HG03060 (cell line): ENCODE measurements around the gene RFX4.
"Not testable (repeated sequence)": the region's sequence is repeated elsewhere in the genome, so short reads cannot be mapped to it uniquely, and the experiment has no call there.

Experiments
- ATAC-seq: cut with Tn5 transposase; IDR thresholded peaks from one replicate; pipeline ENCODE4 v1.9.1; 2021; ENCODE audit warnings: low read depth, moderate number of reproducible peaks; ENCODE audit not compliant: unreplicated experiment

The RFX4 gene

DNA sequence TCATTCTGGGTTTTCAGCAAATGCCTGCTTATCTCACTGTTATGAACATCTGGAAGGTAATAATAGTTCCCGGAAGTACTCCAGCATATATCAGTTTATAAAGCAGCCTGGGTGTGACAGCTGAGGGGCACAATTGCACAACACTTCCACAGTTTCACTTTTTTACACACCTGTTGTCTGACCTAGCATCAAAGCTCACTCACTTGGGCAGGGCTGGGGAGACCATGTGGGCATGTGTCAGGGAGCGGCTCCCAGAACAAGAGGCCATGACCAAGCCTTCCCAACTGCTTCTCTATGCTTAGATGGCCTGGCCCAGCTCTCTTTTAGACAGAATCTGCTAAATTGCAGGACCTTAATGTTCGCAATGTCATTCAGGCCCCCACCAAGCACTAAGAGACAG, 140.6 kb downstream of the RFX4 start:
- no peak for ATAC-seq

DNA sequence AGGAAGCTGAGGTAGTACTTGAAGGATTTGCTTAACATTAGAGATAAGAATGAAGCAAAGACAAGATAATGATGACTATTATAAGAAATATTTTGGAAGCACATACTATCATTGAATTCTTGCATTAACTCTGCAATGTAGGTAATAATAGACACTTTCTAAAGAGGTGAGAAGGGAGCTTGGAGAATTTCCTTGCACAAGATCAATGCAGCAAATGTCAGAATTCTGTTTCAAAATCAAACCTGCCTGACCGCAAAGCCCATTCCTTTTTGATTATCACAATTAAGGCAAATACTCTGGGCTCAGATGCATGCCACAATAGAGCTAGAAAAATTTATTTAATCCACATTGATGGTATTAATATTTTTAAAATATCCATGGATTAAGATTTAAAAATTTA, 141.3 kb downstream of the RFX4 start:
- ATAC-seq: no peak

DNA sequence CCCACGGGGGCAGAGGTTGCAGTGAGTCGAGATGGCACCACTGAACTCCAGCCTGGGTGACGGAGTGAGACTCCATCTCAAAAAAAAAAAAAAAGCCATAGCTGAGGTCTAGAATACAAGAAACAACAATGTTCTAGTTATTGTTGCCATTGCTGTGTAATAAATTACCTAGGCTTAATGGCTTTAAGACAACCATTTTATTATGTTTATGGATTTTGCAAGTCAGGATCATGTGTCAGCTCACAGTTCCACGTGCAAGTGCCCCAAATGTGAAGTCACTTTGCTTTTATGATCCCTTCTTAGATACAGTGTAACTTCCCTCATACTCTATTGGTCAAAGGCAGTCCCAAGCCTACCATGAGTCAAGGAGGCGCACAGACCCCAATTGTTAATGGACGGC, 142.1 kb downstream of the RFX4 start:
- no peak for ATAC-seq

DNA sequence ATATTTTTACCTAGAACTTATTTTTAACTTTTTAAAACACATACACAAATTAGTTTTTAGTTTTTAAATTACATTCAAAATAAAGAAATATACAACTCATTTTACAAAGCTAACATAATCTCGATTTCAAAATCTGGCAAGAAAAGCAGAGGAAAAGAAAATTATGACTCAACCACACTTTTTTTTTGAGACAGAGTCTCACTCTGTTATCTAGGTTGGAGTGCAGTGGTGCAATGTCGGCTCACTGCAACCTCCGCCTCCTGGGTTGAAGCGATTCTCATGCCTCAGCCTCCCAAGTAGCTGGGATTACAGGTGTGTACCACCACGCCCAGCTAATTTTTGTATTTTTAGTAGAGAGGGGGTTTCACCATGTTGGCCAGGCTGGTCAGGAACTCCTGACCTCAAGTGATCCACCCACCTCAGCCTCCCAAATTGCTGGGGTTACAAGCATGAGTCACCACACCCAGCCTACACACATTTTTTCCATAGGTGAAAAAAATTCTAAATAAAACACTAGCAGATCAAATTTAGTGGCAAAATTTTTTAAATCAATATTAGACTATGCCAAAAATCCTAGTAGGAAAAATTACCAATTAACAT, 143.9 kb downstream of the RFX4 start:
- ATAC-seq: not testable (repeated sequence)

DNA sequence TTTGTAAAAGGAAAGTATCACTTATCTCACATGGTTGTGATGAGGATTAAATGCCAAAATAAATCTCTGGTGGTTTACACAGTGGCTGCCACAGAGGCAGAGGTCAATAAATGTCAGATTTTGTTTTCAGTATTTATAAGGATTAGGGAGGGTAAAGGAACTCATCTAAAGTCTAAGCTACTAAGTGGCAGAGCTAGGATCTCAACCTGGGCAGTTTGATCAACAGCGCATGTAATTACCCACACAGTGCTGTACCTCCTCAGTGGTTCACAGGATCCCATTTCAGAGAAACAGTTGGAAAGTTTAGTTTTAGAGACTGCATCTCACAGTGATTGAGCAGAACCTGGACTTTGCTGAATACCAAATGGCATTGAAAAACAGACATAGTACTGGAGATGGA, 146.8 kb downstream of the RFX4 start:
- no peak for ATAC-seq

DNA sequence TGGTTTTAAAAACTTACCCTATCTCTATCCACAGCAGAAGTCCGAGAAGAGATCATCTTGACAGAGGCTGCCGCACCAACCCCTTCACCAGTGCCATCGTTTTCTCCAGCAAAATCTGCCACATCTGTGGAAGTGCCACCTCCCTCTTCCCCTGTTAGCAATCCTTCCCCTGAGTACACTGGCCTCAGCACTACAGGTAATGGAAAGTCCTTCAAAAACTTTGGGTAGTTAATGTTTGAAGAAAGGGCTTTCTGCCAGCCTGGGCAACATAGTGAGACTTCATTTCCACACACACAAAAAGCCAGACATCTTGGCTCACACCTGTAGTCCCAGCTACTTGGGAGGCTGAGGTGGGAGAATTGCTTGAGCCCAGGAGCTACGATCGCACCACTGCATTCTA, 150.1 kb downstream of the RFX4 start:
- no peak for ATAC-seq

DNA sequence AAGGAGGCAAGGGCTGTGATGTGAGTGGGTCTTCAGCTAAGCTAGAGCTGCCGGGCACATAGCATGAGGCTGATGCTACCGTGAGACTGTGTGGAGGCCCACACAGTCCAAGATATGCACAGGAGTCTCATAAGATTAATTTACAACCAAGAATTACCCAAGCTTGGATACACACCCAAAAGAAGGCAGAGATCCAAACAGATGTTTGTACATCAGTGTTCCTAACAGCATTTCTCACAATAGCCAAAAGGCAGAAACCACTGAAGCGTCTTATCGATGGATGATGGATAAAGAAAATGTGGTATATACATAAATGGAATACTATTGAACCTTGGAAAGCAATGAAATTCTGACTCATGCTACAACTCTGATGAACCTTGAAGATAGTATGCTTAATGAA, 150.9 kb downstream of the RFX4 start:
- no peak for ATAC-seq

DNA sequence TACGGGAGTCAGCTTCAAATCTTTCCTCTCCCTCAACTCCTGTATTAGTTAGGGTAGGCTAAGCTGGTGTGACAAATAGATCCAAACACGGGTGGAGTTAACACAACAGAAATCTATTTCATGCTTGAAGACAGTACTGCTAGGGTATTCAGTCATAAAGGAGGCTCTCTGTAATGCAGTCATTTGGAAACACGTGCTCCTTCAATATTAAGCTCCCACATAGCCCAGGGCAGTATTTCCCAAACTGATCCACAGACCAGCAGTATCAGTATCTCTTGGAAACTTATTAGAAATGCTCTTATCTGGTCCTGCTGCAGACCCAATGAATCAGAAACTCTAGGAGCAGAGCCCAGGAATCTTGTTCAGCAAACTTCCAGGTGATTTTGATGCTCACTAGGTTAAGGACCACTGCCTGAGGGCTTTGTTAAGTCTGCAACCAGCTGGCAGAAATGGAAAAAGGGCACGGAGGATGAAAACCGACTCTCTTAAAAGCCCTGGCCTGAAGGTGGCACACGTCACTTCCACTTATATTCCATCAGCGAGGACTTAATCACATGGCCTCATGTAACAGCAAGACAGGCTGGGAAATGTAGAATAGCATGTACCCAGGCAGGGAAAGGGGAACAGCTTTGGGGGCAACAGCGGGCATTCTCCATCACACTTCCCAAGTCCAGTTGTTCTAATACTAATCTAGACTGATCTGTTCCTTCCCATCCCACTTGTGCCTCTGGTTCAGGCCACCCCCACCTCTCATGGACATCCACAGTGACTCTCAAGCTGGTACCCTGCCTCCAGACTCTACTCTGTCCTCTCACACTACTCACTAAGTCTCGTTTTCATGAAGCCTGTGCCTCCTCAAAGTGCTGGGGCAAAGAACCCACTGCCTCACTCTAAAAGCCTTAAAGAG, 153.5 kb downstream of the RFX4 start:
- ATAC-seq: no peak

DNA sequence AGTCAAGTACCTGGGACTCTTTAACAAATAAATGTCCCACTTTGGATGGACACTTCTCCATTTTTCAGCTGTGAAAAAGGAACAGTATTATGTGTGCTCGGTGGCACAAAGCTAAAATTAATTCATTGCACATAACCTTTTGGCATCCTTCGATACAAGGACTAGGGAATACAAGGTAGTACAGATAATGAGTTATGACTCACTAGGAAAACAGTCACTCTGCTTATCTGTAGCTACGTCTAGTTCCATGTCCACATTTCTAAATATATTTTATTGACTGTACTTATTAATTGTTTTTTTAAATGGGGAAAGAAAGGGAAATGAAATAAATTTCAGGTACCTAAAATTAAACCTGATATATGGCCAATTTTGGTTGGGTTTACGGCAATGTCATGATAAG, 156.5 kb downstream of the RFX4 start:
- no peak for ATAC-seq

DNA sequence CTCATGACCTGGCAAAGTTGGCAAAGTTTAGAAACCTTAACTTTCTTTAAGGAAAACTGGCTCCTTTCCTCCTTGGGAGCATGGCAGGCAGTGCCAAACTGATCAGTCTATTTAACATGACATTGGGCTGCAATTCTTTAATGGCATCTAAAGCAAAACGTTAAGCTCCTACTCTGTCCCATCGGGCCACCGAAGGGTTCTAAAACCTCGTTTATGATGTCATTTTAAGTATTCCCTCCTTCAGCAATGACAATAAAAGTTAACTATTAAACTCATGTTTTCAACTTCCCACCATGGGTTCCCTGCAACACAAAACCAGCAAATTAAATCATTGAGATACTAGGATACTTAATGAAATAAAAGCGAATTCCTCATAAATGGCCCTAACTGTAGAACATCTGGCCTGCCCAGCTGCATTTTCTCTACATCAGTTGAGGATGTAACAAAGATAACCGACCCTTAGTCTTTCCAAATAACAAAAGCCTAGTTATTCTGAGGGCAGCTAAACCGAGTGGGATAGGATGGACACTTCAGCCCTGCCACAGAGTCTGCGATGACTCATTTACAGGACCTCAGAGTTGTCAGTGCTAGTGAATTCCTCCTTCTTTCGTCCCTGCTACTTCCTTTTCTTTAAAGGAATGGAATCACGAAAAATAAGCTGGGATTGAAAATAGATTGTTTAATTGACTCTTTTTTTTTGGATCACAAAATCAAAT, 157.2 kb downstream of the RFX4 start:
- ATAC-seq: no peak

DNA sequence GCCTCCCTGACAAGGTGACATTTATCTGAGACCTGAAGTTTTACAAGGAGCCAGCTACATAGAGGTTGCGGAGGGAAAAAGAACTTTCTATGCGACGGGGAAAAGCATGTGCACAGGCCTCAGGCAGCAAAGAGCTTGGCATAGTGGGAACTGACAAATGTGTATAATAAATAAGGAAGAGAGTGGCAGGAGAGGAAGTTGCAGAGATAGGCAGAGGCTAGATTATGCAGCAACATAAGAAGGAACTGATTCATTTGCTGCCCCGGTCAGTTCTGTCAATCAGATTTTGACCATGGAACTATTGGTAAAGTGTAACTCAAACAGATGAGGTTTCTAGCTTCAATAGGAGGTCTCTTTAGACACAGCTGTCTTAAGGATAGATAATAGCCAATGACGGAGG, 158.0 kb downstream of the RFX4 start:
- ATAC-seq: no peak

DNA sequence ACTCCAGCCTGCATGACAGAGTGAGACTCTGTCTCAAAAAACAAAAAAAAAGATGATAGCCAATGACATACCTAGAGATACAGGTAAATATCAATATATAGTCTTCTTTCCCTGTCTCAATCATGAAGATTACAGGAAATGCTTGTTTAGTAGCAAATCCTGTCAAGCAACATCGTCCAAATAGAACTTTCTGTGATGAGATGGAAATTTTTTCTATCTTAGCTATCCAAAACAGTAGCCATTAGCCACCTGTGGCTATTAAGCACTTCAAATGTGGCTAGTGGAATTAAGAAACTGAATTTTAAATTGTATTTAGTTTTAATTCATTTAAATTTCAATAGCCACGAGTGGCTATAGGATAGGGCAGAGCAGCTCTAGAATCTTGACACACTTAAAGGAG, 158.4 kb downstream of the RFX4 start:
- no peak for ATAC-seq

DNA sequence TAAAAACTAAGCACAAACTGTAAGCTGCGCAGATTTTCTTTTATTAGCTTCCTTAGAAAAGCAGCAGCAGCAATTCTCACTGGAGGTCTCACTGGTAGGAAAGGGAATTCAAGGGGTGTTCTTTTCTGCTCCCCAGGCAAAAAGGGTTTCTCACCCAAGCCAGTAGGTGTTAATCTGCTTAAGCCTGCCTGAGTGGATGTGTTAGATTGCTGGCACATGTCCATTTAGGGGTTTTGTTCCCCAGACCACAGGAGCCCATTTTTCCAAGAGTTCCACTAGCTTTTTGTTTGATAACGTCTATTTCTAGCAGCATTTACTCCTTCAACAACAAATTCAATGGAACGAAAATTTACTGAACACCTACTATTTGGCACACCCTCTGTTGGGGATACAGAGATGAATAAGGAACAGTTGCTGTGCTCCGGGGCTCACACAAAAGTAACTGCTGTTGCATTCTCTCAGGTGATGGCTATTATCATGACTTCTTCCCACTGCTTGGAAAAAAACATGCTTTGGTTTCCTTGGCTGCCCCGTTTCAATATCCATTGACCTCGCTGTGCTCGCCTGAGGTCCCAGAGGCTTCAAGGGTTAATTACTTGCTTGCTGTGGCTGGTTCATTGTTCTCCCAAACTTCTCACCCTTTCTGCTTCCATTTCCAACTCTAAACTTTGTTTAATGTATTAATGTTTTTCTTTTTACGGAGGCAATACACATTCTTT, 160.6 kb downstream of the RFX4 start:
- ATAC-seq: no peak

DNA sequence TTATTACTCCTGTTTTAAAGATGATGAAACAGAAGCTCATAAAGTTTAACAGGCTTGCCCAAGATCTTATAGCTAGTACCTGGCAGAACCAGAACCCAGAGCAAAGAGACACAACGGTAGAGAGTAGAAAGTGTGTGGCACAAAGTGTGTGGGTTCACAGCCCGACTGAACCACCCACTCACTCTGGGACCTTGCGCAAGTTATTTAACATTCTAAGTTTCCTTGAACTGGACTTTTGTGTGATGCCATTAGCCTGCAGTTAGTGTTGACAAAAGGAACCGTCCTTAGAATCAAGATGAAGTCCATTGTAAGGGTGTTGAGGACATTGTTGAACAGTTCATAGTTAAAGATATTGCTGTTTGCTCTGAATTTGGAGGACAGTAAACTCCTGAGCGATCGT, 161.8 kb downstream of the RFX4 start:
- no peak for ATAC-seq

DNA sequence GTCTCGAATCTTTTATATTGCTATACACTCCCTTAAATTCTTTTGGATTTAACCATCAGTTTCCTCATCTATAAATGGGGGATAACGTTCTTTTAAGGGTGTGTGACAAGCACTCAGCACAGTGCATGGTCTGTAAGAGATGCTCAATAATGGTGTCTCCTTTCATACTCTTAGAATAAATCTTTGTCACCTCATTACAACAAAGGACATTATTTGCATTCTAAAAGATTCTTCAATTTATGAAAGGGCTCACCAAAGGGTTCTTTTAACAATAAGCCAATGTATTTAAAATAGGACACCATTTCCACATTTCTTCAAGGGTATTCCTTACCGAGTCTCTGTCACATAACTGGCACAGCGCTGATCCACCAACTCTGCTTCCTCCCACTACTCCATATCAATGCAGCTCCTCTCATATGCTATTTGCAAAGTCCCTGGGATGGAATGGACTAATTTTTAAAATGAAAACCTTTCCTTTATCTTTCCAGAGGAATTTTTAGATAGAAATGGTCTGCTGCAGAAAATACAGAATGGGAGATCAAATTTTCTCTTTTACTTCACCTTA, 162.5 kb downstream of the RFX4 start:
- ATAC-seq: no peak

DNA sequence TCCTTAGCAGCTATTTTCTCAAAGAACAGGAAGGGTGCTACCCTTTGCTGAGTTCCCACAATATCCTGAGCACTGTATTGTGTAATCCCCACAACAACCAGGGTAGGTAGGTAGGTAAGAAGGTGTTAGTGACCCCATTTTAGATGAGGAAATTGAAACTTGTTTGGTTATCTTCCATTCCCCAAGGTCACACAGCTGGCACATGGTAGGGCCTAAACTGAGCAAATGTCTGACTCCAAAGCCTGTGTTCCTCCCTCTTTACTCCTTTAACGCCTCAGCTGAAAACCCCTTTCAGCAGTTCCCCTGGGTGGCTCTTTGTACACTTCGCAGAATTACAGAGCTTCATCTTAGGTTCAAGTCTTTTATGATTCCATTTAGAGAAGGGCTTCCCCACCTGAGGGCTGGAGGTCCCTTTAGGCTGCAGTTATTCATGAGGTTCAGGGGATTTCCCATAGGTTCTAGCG, 165.2 kb downstream of the RFX4 start:
- ATAC-seq: no peak

DNA sequence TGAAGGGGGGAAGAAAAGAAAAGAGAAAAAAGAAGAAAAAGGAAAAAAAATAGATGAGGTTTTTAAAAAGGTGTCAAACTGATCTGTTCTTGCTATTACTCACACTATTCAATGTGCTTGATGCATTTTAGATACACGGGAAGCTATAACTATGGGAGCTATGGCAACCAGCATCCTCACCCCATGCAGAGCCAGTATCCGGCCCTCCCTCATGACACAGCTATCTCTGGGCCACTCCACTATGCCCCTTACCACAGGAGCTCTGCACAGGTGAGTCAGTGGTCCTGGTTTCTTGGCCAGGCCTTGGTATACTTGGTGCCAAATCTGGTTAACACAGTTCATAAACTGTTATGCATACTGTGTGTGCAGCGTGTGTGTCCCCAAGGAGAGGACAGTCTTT, 167.7 kb downstream of the RFX4 start:
- ATAC-seq: no peak

DNA sequence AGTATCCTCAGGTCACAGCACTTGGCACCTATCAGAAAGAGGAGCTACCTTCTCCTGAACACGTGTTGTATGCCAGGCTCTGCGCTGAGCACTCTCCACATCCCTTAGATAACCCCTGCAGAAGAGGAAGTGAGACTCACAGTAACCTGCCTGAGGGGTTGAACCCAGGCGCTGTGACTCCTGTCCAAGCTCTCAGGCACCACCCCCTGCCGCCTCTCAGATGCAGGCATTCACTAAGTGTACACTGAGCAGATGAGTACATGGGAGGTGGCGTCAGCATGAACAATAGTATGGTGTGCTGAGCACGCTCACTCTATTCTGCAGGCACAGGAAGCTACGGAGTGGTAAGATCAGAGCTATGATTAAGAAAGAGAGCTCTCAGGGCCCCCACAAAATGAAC, 170.7 kb downstream of the RFX4 start:
- ATAC-seq: peak; percentile 95

DNA sequence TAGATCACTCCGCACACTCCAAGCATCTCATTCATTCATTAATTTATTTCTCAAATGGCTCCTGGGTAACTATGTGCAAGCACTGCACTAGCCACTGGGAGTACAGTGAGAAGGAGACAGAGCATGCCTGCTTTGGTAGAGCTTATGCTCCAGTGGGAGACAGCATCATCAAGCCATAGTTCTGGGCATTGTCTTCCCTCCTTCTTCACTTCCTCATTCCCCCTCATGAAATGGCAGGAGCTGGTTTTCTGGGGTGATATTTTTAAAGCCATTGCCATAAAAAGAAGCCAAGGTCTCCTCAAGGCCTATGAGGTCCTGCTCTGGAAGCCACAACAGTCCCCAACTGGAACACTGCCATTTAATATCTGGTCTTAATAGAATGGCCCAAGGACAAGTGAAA, 171.5 kb downstream of the RFX4 start:
- ATAC-seq: no peak

DNA sequence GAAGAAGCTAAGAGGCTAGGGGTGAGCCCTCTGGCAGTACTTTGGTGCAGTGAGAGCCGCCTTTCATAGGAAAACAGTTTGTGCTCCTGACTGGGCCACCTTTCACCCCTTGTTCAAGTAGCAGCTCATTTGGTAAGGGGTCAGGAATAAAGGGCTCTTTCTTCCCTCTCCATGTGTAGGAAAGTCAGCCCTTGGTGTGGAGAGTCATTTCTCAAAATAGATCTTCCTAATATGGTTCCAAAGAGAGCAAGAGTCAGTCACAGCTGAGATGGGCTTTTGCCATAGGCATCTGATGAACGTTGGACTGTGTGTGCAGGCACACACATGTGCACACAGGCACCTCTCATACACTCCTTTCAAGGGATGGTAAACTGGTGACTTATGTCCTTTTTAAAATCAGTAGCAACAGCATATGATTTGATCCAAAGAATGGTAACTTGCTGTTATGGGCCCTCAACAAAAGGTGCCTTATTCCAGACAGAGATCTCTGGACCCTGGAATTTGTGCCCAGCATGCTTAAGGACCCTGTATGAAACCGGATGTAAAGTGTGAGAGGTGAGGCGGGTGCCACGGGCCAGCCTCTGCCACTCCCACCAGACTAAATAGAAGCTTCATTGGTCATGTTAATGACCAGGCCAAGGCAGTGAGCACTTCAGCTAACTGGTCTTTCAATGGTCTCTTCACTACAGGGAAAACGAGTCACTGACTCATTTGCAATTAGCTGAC, 175.0 kb downstream of the RFX4 start:
- ATAC-seq: no peak
